Stimulated activated CD4-positive, alpha-beta T cell treated with anti-CD3 and anti-CD28 coated beads, Interleukin-1b, Interleukin-23, amount 100 ng/mL, for 48 hours (primary cell): ENCODE measurements around the gene SNX2.
"Not testable (repeated sequence)": the region's sequence is repeated elsewhere in the genome, so short reads cannot be mapped to it uniquely, and the experiment has no call there.

ENCODE experiments used
- DNase-seq: peaks from one replicate; pipeline ENCODE4 v3.0.0-alpha.2; 2020

The SNX2 gene

GRCh38 chr5:122845229-122846050 lies 70.6 kb downstream of the SNX2 start, which contains the start of gene SNX24:
Gene SNX24 (plus strand): TSS chr5:122845613. CDS start chr5:122845634, 21 bp downstream.
- DNase-seq, result peak; percentile 66

GRCh38 chr5:122846051-122846550 lies 71.2 kb downstream of the SNX2 start:
- DNase-seq, result no peak

- no peak for DNase-seq
These were observed 72.8 kb downstream of the SNX2 start for GRCh38 chr5:122847687-122848081.

- DNase-seq, result no peak
These were observed 74.9 kb downstream of the SNX2 start for GRCh38 chr5:122849771-122850170.

- not testable (repeated sequence) for DNase-seq
These were observed 82.7 kb downstream of the SNX2 start for GRCh38 chr5:122857538-122857937.

GRCh38 chr5:122858451-122858850 lies 83.6 kb downstream of the SNX2 start:
- no peak for DNase-seq

GRCh38 chr5:122863240-122863639 lies 88.4 kb downstream of the SNX2 start:
- DNase-seq, result no peak

GRCh38 chr5:122863721-122864120 lies 88.8 kb downstream of the SNX2 start:
- DNase-seq, result no peak

- peak; percentile 40 for DNase-seq
These were observed 89.5 kb downstream of the SNX2 start for GRCh38 chr5:122864400-122864799.

- DNase-seq, result no peak
These were observed 90.0 kb downstream of the SNX2 start for GRCh38 chr5:122864842-122865241.

GRCh38 chr5:122870219-122870856 lies 95.5 kb downstream of the SNX2 start:
- no peak for DNase-seq

- DNase-seq, result no peak
These were observed 96.8 kb downstream of the SNX2 start for GRCh38 chr5:122871661-122872060.

GRCh38 chr5:122874179-122874875 lies 99.4 kb downstream of the SNX2 start:
- DNase-seq, result no peak

GRCh38 chr5:122877518-122877917 lies 102.6 kb downstream of the SNX2 start:
- DNase-seq, result no peak

- DNase-seq, result no peak
These were observed 104.2 kb downstream of the SNX2 start for GRCh38 chr5:122879076-122879475.
